GM12864 (cell line): Measurements from ENCODE around the gene OPRL1.

Experiments
- DNase-seq: peaks from one replicate; pipeline ENCODE4 v3.0.0-alpha.2; 2011; ENCODE audit warnings: low read depth
- H3K4me3 ChIP-seq: 2 replicates; pipeline ENCODE4 v1.5.1; 2011; ENCODE audit warnings: mild to moderate bottlenecking, low read depth, low read length, control low read depth
- TF ChIP-seq, protein P1 (sequence below): IDR thresholded peaks from 2 replicates; pipeline ENCODE4 v1.5.1; 2011; ENCODE audit warnings: low read depth, mild to moderate bottlenecking, moderate library complexity, low read length, control low read depth, inconsistent platforms; ENCODE audit errors: missing control alignments

Gene OPRL1

DNA sequence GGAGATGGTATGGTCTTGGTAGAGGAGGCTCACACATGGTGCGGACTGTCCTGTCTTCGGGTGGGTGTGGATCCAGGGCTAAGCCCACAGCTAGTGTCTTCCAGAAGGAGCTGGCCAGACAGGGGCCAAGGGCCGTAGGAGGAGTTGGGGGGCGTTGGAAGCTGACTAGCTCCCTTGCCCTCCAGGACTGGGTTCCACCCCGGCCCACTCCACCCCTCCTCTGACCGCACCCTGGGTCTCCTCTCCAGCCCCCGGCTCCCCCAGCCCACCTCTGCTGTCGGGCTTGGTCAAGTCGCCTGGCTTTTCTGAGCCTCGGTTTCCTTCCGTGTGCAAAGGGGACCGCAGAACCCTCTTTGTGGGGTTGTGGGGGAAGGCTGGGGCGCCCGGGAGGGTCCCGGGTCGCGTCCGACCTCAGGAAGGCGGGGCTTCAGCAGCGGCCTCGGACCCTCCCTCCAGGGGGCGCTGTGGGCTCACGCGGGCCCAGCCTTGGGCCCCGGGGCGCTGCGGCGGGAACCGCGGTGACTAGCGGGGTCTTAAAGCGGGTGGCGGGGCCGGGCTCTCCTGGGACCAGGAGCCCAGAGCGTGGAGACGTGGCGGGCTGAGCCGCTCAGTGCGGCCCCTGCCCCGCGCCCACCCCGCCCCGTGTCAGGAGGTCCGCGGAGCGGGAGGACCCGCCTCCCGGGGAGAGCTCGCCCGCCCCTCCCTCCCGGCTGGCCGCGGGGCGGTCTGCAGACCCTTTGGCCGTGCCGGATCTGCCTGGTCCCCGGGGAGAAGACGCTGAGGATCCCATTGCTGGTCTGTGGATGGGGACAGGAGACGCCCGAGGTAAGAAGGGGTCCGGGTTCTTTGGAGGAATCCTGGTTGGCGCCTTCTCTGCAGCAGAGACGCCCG, 22.1 kb downstream of the OPRL1 start:
- TF ChIP-seq, protein P1, sequence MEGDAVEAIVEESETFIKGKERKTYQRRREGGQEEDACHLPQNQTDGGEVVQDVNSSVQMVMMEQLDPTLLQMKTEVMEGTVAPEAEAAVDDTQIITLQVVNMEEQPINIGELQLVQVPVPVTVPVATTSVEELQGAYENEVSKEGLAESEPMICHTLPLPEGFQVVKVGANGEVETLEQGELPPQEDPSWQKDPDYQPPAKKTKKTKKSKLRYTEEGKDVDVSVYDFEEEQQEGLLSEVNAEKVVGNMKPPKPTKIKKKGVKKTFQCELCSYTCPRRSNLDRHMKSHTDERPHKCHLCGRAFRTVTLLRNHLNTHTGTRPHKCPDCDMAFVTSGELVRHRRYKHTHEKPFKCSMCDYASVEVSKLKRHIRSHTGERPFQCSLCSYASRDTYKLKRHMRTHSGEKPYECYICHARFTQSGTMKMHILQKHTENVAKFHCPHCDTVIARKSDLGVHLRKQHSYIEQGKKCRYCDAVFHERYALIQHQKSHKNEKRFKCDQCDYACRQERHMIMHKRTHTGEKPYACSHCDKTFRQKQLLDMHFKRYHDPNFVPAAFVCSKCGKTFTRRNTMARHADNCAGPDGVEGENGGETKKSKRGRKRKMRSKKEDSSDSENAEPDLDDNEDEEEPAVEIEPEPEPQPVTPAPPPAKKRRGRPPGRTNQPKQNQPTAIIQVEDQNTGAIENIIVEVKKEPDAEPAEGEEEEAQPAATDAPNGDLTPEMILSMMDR, result peak; percentile 68
- no peak for DNase-seq
- H3K4me3 ChIP-seq, result no peak overlapping the region; the same call in 1 of the 2 replicates

DNA sequence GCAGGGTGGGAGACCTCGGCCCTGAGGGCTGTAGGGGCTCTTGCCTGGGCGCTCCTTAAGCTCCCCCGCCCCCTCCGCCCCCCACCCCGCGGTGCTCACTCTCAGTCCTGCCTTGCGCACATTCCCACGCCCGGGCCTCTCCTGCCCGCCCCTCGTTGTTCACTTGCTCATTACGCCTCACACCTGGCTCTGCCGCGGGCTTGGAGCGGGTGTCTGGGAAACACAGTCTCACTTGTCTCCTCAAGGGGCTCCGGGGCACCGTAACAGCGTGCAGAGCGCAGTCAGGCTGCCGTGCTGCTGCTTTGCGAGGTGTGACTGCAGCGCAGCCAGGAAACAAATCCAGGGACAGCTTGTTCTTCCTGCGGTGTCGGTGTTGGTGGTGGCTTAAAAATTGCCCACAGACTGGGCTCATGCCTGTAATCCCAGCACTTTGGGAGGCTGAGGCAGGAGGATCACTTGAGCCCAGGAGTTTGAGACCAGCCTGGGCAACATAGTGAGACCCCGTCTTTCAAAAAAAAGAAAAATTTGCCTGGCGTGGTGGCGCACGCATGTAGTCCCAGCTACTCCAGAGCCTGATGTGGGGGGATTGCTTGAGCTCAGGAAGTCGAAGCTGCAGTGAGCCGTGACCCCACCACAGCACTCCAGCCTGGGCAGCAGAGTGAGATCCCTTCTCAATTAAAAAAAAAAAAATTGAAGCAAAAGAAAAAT, 22.9 kb downstream of the OPRL1 start:
- no peak for DNase-seq
- H3K4me3 ChIP-seq, result no peak overlapping the region
- TF ChIP-seq, protein P1, result no peak

DNA sequence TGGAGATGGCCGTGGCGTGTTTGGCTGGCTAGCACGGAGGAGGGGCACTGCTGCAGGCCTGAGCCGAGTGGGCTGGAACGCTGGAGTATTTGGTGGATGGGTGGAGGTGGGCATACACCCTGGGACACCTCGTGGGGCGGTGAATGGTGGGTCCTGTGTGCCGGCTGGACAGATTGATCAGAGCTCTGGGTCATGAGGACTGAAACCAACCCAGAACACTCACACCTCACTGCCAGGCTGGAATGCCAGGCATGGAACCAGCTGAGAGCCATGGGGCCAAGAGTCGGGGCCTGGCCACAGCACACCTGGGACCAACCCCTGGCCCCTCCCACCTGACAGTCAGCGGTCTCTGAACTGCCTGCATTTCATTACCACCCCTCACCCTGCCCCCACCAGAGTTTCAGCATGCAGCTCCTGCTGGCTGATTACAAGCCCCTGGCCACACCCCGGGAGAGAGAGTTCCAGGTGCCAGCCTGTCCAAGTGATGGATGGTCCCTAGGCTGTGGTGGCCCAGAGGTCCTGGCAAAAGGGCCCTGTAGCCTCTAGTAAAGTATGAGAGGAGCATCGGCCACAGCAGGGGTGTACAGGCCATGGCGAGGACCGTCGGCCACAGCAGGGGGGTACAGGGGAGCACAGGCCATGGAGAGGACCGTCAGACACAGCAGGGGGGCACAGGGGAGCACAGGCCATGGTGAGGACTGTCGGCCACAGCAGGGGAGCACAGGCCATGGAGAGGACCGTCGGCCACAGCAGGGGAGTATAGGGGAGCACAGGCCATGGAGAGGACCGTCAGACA, 24.2 kb downstream of the OPRL1 start:
- TF ChIP-seq, protein P1, result no peak
- H3K4me3 ChIP-seq, result no peak overlapping the region
- no peak for DNase-seq

DNA sequence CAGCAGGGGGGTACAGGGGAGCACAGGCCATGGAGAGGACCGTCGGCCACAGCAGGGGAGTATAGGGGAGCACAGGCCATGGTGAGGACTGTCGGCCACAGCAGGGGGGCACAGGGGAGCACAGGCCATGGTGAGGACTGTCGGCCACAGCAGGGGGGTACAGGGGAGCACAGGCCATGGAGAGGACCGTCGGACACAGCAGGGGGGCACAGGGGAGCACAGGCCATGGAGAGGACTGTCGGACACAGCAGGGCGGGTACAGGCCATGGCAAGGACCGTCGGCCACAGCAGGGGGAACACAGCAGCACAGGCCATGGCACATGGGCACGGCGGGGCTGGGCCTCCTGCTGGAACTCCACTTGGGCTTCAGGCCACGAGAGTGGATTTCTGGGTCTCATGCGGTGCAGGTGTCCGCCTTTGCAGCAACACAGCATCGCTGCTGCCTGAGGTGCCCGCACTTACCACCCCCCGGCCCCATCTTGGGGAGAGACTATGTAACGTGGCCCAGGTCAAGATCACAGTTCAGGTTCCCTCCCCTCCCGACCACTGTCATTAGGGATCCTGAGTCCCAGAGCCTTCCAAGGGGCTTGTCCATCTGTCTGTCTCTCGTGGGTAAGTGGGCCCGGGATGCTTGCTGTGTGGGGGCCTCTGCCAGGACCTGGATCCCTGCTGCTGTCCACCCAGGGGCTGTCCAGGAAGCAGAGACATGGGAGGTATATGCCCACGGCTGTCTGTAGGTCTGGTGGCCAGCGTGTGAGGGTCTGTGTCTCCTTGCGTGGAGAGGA, 25.0 kb downstream of the OPRL1 start:
- TF ChIP-seq, protein P1, result no peak
- no peak for DNase-seq
- no peak overlapping the region for H3K4me3 ChIP-seq

DNA sequence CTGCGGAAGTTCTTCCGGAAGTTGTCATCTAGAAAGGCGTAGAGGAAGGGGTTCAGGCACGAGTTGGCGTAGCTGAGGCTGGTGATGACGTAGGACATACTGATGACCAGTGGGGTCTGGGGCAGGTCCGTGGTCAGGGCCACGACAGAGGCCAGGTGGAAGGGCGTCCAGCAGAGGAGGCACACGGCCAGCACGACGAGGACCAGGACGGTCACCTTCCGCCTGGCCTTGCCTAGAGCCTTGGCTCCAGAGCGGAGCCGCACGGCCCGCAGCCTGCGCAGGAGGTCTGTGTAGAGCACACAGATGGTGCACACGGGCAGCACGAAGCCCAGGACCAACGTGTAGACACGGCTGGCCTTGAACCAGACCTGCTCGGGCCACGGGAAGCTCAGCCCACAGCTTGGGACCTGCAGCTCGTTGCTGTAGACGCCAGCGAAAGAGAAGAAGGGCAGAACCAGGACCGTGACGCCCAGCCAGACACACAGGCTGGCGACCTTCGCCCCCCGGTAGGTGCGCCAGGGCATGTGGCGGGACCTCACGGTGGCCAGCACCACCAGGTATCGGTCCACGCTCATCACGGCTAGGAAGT, 26.1 kb downstream of the OPRL1 start:
- TF ChIP-seq, protein P1, result no peak
- no peak overlapping the region for H3K4me3 ChIP-seq
- DNase-seq, result no peak
